BE2C (cell line): Measurements from ENCODE around the gene HOXB9.

Experiments
- DNase-seq: peaks from one replicate; pipeline ENCODE4 v3.0.0-alpha.2; 2020
- H3K27me3 ChIP-seq: fragments of 250-450 bp; sonication (Bioruptor Pico); 2 replicates; pipeline ENCODE4 v1.5.1; 2020; ENCODE audit warnings: mild to moderate bottlenecking
- H3K36me3 ChIP-seq: fragments of 250-450 bp; sonication (Bioruptor Pico); 2 replicates; pipeline ENCODE4 v1.5.1; 2020; ENCODE audit warnings: mild to moderate bottlenecking
- H3K4me1 ChIP-seq: fragments of 250-450 bp; sonication (Bioruptor Pico); 2 replicates; pipeline ENCODE4 v1.5.1; 2020
- H3K4me3 ChIP-seq: 2 replicates; pipeline ENCODE4 v1.5.1; 2011; ENCODE audit warnings: low read depth, low read length
- H3K9me3 ChIP-seq: fragments of 250-450 bp; sonication (Bioruptor Pico); 2 replicates; pipeline ENCODE4 v1.5.1; 2020
- TF ChIP-seq, protein P1 (sequence below): IDR thresholded peaks from 2 replicates; pipeline ENCODE4 v1.5.1; 2012; ENCODE audit warnings: mild to moderate bottlenecking, low read depth, low read length

The HOXB9 gene

GRCh38 chr17:48644910-48645557 is 18.9 kb upstream of the HOXB9 start:
- TF ChIP-seq, protein P1, sequence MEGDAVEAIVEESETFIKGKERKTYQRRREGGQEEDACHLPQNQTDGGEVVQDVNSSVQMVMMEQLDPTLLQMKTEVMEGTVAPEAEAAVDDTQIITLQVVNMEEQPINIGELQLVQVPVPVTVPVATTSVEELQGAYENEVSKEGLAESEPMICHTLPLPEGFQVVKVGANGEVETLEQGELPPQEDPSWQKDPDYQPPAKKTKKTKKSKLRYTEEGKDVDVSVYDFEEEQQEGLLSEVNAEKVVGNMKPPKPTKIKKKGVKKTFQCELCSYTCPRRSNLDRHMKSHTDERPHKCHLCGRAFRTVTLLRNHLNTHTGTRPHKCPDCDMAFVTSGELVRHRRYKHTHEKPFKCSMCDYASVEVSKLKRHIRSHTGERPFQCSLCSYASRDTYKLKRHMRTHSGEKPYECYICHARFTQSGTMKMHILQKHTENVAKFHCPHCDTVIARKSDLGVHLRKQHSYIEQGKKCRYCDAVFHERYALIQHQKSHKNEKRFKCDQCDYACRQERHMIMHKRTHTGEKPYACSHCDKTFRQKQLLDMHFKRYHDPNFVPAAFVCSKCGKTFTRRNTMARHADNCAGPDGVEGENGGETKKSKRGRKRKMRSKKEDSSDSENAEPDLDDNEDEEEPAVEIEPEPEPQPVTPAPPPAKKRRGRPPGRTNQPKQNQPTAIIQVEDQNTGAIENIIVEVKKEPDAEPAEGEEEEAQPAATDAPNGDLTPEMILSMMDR, result no peak
- H3K27me3 ChIP-seq, result peaks cover 96% of the 10 kb centered on the region
- no peaks in the 10 kb centered on the region for H3K9me3 ChIP-seq
- H3K4me3 ChIP-seq, result no peak overlapping the region
- no peaks in the 10 kb centered on the region for H3K4me1 ChIP-seq
- no peaks in the 10 kb centered on the region for H3K36me3 ChIP-seq
- no peak for DNase-seq

DNA sequence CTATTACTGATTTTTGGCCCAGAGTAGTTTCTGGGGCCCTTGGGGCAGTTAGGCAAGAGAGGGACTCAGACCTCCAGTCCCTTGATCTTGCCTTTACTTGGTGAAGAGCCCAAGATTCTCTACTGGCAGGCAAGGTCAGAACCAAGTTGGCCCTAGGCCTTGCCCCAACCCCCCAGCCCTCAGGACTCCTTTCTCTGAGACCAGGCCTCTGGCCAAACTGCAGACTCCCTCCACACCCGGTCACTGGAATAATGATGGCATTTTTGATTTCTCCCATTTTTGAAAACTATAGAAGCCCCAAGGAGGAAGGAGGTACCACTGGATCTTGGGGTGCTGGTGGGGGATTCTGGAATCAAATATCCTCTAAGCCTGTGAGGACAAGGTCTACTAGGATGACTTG is 18.0 kb upstream of the HOXB9 start:
- Histone ChIP-seq H3K4me3 (no peak overlapping the region), H3K36me3 (no peaks in the 10 kb centered on the region), H3K9me3 (no peaks in the 10 kb centered on the region), H3K4me1 (no peaks in the 10 kb centered on the region), H3K27me3 (peaks cover 100% of the 10 kb centered on the region)
- DNase-seq, result no peak
- TF ChIP-seq, protein P1, result no peak

GRCh38 chr17:48643697-48644012 is 17.5 kb upstream of the HOXB9 start:
- TF ChIP-seq, protein P1, result no peak
- no peak for DNase-seq
- H3K36me3 ChIP-seq, result no peaks in the 10 kb centered on the region
- H3K4me3 ChIP-seq, result no peak overlapping the region
- H3K27me3 ChIP-seq, result peaks cover 100% of the 10 kb centered on the region
- no peaks in the 10 kb centered on the region for H3K9me3 ChIP-seq
- H3K4me1 ChIP-seq, result no peaks in the 10 kb centered on the region

- no peaks in the 10 kb centered on the region for H3K9me3 ChIP-seq
- TF ChIP-seq, protein P1, result no peak
- DNase-seq, result no peak
- H3K36me3 ChIP-seq, result no peaks in the 10 kb centered on the region
- peaks cover 100% of the 10 kb centered on the region for H3K27me3 ChIP-seq
- H3K4me1 ChIP-seq, result no peaks in the 10 kb centered on the region
- no peak overlapping the region for H3K4me3 ChIP-seq
Measured at GRCh38 chr17:48642843-48643696, 16.9 kb upstream of the HOXB9 start.

GRCh38 chr17:48642059-48642842 is 16.1 kb upstream of the HOXB9 start:
- peaks cover 100% of the 10 kb centered on the region for H3K27me3 ChIP-seq
- no peaks in the 10 kb centered on the region for H3K4me1 ChIP-seq
- H3K9me3 ChIP-seq, result no peaks in the 10 kb centered on the region
- H3K4me3 ChIP-seq, result no peak overlapping the region
- no peak for DNase-seq
- TF ChIP-seq, protein P1, result no peak
- no peaks in the 10 kb centered on the region for H3K36me3 ChIP-seq
